IMR-90 (cell line): ENCODE data around the gene CCDC43. TPM values are rescaled to one million over a fixed set of nuclear protein-coding genes. Genes with fewer than 3 reads are reported as not detected.

Experiments used
- ATAC-seq: fragments of 200-7000 bp; cut with Tn5 transposase; 2 replicates; pipeline ENCODE4 v1.9.1; 2020; ENCODE audit warnings: low read depth, mild to moderate bottlenecking, moderate library complexity
- BruUV-seq: library from RNA; stranded (reverse); fragments of 400-500 nt; replicated peaks from 2 replicates; lab custom pipeline; 2021; lab: Mats Ljungman, UMichigan
- CTCF ChIA-PET: fragments of 300-600 bp; formaldehyde crosslinking; extraction: SDS; loops from one replicate; lab custom pipeline; 2021; ENCODE audit warnings: antibody characterized with exemption; lab: Yijun Ruan, JAX
- POLR2A ChIA-PET: fragments of 300-600 bp; sonication (Branson Sonifier 250); formaldehyde crosslinking; loops from one replicate; lab custom pipeline; 2022; ENCODE audit warnings: antibody characterized with exemption; ENCODE audit not compliant: unreplicated experiment; lab: Charles Lee
- DNase-seq: peaks from one replicate; pipeline ENCODE4 v3.0.0; 2013
- H2AFZ ChIP-seq: replicated peaks from 2 replicates; pipeline ENCODE3; 2013; ENCODE audit warnings: low read length, mild to moderate bottlenecking; ENCODE audit not compliant: poor library complexity
- H2AK5ac ChIP-seq: 2 replicates; pipeline ENCODE4 v1.6.1; 2013; ENCODE audit warnings: low read depth, low read length, inconsistent platforms
- H2AK9ac ChIP-seq: replicated peaks from 2 replicates; pipeline ENCODE3; 2013; ENCODE audit warnings: mild to moderate bottlenecking, low read depth, low read length, moderate library complexity; ENCODE audit not compliant: poor library complexity
- H2BK120ac ChIP-seq: 2 replicates; pipeline ENCODE4 v1.6.1; 2013; ENCODE audit warnings: low read depth, low read length, inconsistent platforms
- H2BK15ac ChIP-seq: 3 replicates; pipeline ENCODE4 v1.6.1; 2013; ENCODE audit warnings: low read depth, low read length, inconsistent platforms
- H2BK20ac ChIP-seq: 2 replicates; pipeline ENCODE4 v1.6.1; 2013; ENCODE audit warnings: low read depth, mild to moderate bottlenecking, inconsistent platforms, low read length, moderate library complexity
- H2BK5ac ChIP-seq: 2 replicates; pipeline ENCODE4 v1.6.1; 2013; ENCODE audit warnings: mild to moderate bottlenecking, low read depth, low read length, inconsistent platforms; ENCODE audit not compliant: poor library complexity, severe bottlenecking
- H3K14ac ChIP-seq: replicated peaks from 2 replicates; pipeline ENCODE4 v1.6.1; 2013; ENCODE audit warnings: low read depth, low read length, inconsistent platforms
- H3K18ac ChIP-seq: 2 replicates; pipeline ENCODE4 v1.6.1; 2013; ENCODE audit warnings: low read depth, low read length, control low read depth
- H3K23ac ChIP-seq: 2 replicates; pipeline ENCODE4 v1.6.1; 2013; ENCODE audit warnings: low read depth, low read length, inconsistent platforms
- H3K27ac ChIP-seq: 2 replicates; pipeline ENCODE4 v1.5.1; 2013; ENCODE audit warnings: mild to moderate bottlenecking, control low read depth, low read length; ENCODE audit not compliant: insufficient read depth
- H3K27me3 ChIP-seq: 2 replicates; pipeline ENCODE4 v1.6.1; 2013; ENCODE audit warnings: low read length; ENCODE audit not compliant: control insufficient read depth, insufficient read depth
- H3K36me3 ChIP-seq: 2 replicates; pipeline ENCODE4 v1.6.1; 2013; ENCODE audit warnings: low read length, mixed read lengths; ENCODE audit not compliant: control insufficient read depth, insufficient read depth
- H3K4ac ChIP-seq: 2 replicates; pipeline ENCODE4 v1.6.1; 2013; ENCODE audit warnings: low read depth, low read length, inconsistent platforms
- H3K4me1 ChIP-seq: 2 replicates; pipeline ENCODE4 v1.6.1; 2013; ENCODE audit warnings: low read length, mixed read lengths; ENCODE audit not compliant: control insufficient read depth, insufficient read depth
- H3K4me2 ChIP-seq: 2 replicates; pipeline ENCODE4 v1.6.1; 2013; ENCODE audit warnings: low read depth, mild to moderate bottlenecking, control low read depth, low read length, moderate library complexity
- H3K4me3 ChIP-seq: 2 replicates; pipeline ENCODE4 v1.5.1; 2013; ENCODE audit warnings: low read depth, mild to moderate bottlenecking, control low read depth, low read length, moderate library complexity; ENCODE audit not compliant: insufficient read depth
- H3K56ac ChIP-seq: 2 replicates; pipeline ENCODE4 v1.6.1; 2013; ENCODE audit warnings: low read length, inconsistent platforms; ENCODE audit not compliant: insufficient read depth; ENCODE audit errors: extremely low read depth
- H3K79me1 ChIP-seq, 2 experiments: 2 replicates each; pipeline ENCODE4 v1.6.1; 2013; ENCODE audit warnings: low read length in 2 of 2, inconsistent platforms in 1 of 2, low read depth in 1 of 2
- H3K9ac ChIP-seq: 2 replicates; pipeline ENCODE4 v1.6.1; 2013; ENCODE audit warnings: low read depth, low read length, control low read depth
- H3K9me1 ChIP-seq: 2 replicates; pipeline ENCODE4 v1.6.1; 2013; ENCODE audit warnings: low read length, inconsistent platforms; ENCODE audit not compliant: insufficient read depth
- H3K9me3 ChIP-seq: 2 replicates; pipeline ENCODE4 v1.6.1; 2013; ENCODE audit warnings: low read length; ENCODE audit not compliant: control insufficient read depth, insufficient read depth
- H4K20me1 ChIP-seq: 2 replicates; pipeline ENCODE4 v1.6.1; 2013; ENCODE audit warnings: low read length, inconsistent platforms; ENCODE audit not compliant: insufficient read depth
- H4K5ac ChIP-seq: 2 replicates; pipeline ENCODE4 v1.6.1; 2013; ENCODE audit warnings: mild to moderate bottlenecking, low read depth, low read length, control low read depth
- H4K8ac ChIP-seq, 2 experiments: 2 replicates each; pipeline ENCODE4 v1.6.1; 2013; ENCODE audit warnings: low read depth in 2 of 2, low read length in 2 of 2, control low read depth in 1 of 2, inconsistent platforms in 1 of 2
- H4K91ac ChIP-seq: 2 replicates; pipeline ENCODE4 v1.6.1; 2013; ENCODE audit warnings: low read depth, low read length, inconsistent platforms; ENCODE audit not compliant: insufficient read depth
- BHLHE40 ChIP-seq: fragments of 150-350 bp; IDR thresholded peaks from 2 replicates; pipeline ENCODE4 v1.6.1; 2016; ENCODE audit warnings: mild to moderate bottlenecking, low read depth, low read length
- CEBPB ChIP-seq: IDR thresholded peaks from 2 replicates; pipeline ENCODE4 v1.6.1; 2012; ENCODE audit warnings: low read depth, low read length, improper control_type of control experiment
- CHD1 ChIP-seq: IDR thresholded peaks from 2 replicates; pipeline ENCODE4 v1.6.1; 2012; ENCODE audit warnings: low read depth, low read length, improper control_type of control experiment
- FOS ChIP-seq: fragments of 150-350 bp; IDR thresholded peaks from 2 replicates; pipeline ENCODE4 v1.6.1; 2016; ENCODE audit warnings: low read depth, low read length
- MAFK ChIP-seq: IDR thresholded peaks from 2 replicates; pipeline ENCODE4 v1.6.1; 2012; ENCODE audit warnings: low read depth, low read length, improper control_type of control experiment
- MAZ ChIP-seq: IDR thresholded peaks from 2 replicates; pipeline ENCODE4 v1.6.1; 2012; ENCODE audit warnings: low read depth, mild to moderate bottlenecking, low read length, improper control_type of control experiment, moderate library complexity, borderline replicate concordance
- MXI1 ChIP-seq: IDR thresholded peaks from 2 replicates; pipeline ENCODE4 v1.6.1; 2012; ENCODE audit warnings: low read depth, mild to moderate bottlenecking, low read length, moderate library complexity, borderline replicate concordance
- NFE2L2 ChIP-seq: fragments of 150-350 bp; IDR thresholded peaks from 2 replicates; pipeline ENCODE4 v1.6.1; 2016; ENCODE audit warnings: low read depth, mild to moderate bottlenecking, low read length
- POLR2A ChIP-seq: IDR thresholded peaks from 2 replicates; pipeline ENCODE4 v1.6.1; 2012; ENCODE audit warnings: mild to moderate bottlenecking, low read depth, low read length
- RAD21 ChIP-seq: IDR thresholded peaks from 2 replicates; pipeline ENCODE4 v1.6.1; 2012; ENCODE audit warnings: low read length, improper control_type of control experiment
- RCOR1 ChIP-seq: IDR thresholded peaks from 2 replicates; pipeline ENCODE4 v1.6.1; 2012; ENCODE audit warnings: mild to moderate bottlenecking, low read length, improper control_type of control experiment; ENCODE audit not compliant: insufficient replicate concordance
- RFX5 ChIP-seq: IDR thresholded peaks from 2 replicates; pipeline ENCODE4 v1.8.0; 2012; ENCODE audit warnings: low read depth, mild to moderate bottlenecking, low read length, moderate library complexity
- SMC3 ChIP-seq: fragments of 150-350 bp; IDR thresholded peaks from 2 replicates; pipeline ENCODE4 v1.6.1; 2016; ENCODE audit warnings: low read depth, mild to moderate bottlenecking, antibody characterized with exemption, low read length, moderate library complexity
- USF2 ChIP-seq: fragments of 150-350 bp; IDR thresholded peaks from 2 replicates; pipeline ENCODE4 v1.6.1; 2017; ENCODE audit warnings: mild to moderate bottlenecking, antibody characterized with exemption, low read length, low read depth
- WGBS, 2 experiments: methylation state at CpG; one replicate each; pipeline versions ENCODE4 v1.1.5 to v1.1.7; 2013; ENCODE audit warnings: missing lambda C conversion rate in 2 of 2; ENCODE audit not compliant: insufficient read length in 1 of 2; ENCODE audit errors: extremely low coverage in 2 of 2; 5-methylcytosine and 5-hydroxymethylcytosine counted together
- dilution Hi-C: fragments of 300-500 bp; cut with HindIII; formaldehyde crosslinking; loops from one replicate; pipeline ENCODE4 v1.14.3; 2018; ENCODE audit warnings: low sequenced_read_pairs; ENCODE audit not compliant: unreplicated experiment
- in situ Hi-C: fragments of 300-500 bp; cut with MboI; formaldehyde crosslinking; loops from 3 replicates; pipeline ENCODE4 v1.14.3; 2019; ENCODE audit warnings: low sequenced_read_pairs, inconsistent platforms, mixed read lengths
- intact Hi-C: fragments of 100-400 bp; cut with micrococcal nuclease; formaldehyde crosslinking; loops from 2 replicates; pipeline ENCODE4 v1.10.0; 2022
- polyA plus RNA-seq, 3 experiments: library from polyadenylated mRNA; depleted of rRNA; stranded (reverse); fragments of >200 nt; gene quantifications; 2 replicates each; pipeline ENCODE4 v1.2.3, GENCODE V29; 2012; ENCODE audit warnings: low replicate concordance in 1 of 3
- total RNA-seq: library from RNA; depleted of rRNA; stranded (reverse); fragments of >200 nt; gene quantifications from 2 replicates; pipeline ENCODE4 v1.2.3, GENCODE V29; 2012
- TF ChIP-seq, protein P1 (sequence below): conservative IDR thresholded peaks from 2 replicates; pipeline ENCODE4 v1.5.1; 2012; ENCODE audit warnings: mild to moderate bottlenecking, low read depth, low read length, improper control_type of control experiment
- TF ChIP-seq, protein P2 (sequence below): fragments of 150-350 bp; IDR thresholded peaks from 2 replicates; pipeline ENCODE4 v1.6.1; 2016; ENCODE audit warnings: low read depth, mild to moderate bottlenecking, low read length, moderate library complexity, borderline replicate concordance

The CCDC43 gene
- total and polyA plus RNA-seq, 2 of the 4 experiments (the other 2 are of a cell fraction): 11.3 to 20.8 TPM

- H3K79me1 ChIP-seq: no peaks in the 10 kb centered on the region
- no peak overlapping the region for H4K8ac ChIP-seq
- no peak overlapping the region for H2AK9ac ChIP-seq
- no peak overlapping the region for H3K23ac ChIP-seq
- DNase-seq (no peak), ATAC-seq (no peak)
- no peak overlapping the region for H3K4me3 ChIP-seq
- dilution Hi-C loops: no loop called here
- H2AK5ac ChIP-seq: no peak overlapping the region
- H2BK5ac ChIP-seq: no peak overlapping the region
- no peak overlapping the region for H2AFZ ChIP-seq
- no peak overlapping the region for H3K4ac ChIP-seq
- no peaks in the 10 kb centered on the region for H4K20me1 ChIP-seq
- H3K9me3 ChIP-seq: no peaks in the 10 kb centered on the region
- no peak overlapping the region for H2BK20ac ChIP-seq
- in situ Hi-C loops: loop anchor here (25.0 kb wide), 1 partner anchor 425 kb away; the partner anchor contains the start of gene UBTF
- H3K56ac ChIP-seq: no peak overlapping the region
- H3K27ac ChIP-seq: no peak overlapping the region
- H3K18ac ChIP-seq: no peak overlapping the region
- no peaks in the 10 kb centered on the region for H3K9me1 ChIP-seq
- BruUV-seq: no TSS peak
- no peak overlapping the region for H3K4me2 ChIP-seq
- H4K91ac ChIP-seq: no peak overlapping the region
- no peaks in the 10 kb centered on the region for H3K4me1 ChIP-seq
- POLR2A ChIA-PET: interaction anchor here (0.6 kb wide), 1 partner anchor 75 kb away, joined by 5 read pairs; no protein-coding TSS in a partner anchor
- no peak overlapping the region for H3K14ac ChIP-seq
- TF ChIP-seq FOS (no peak), BHLHE40 (no peak), RFX5 (no peak), USF2 (no peak), MXI1 (no peak), POLR2A (no peak), NFE2L2 (no peak), MAFK (no peak), SMC3 (no peak), RAD21 (no peak), CEBPB (no peak), RCOR1 (no peak), MAZ (no peak), CHD1 (no peak)
- TF ChIP-seq, protein P1, sequence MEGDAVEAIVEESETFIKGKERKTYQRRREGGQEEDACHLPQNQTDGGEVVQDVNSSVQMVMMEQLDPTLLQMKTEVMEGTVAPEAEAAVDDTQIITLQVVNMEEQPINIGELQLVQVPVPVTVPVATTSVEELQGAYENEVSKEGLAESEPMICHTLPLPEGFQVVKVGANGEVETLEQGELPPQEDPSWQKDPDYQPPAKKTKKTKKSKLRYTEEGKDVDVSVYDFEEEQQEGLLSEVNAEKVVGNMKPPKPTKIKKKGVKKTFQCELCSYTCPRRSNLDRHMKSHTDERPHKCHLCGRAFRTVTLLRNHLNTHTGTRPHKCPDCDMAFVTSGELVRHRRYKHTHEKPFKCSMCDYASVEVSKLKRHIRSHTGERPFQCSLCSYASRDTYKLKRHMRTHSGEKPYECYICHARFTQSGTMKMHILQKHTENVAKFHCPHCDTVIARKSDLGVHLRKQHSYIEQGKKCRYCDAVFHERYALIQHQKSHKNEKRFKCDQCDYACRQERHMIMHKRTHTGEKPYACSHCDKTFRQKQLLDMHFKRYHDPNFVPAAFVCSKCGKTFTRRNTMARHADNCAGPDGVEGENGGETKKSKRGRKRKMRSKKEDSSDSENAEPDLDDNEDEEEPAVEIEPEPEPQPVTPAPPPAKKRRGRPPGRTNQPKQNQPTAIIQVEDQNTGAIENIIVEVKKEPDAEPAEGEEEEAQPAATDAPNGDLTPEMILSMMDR: no peak
- TF ChIP-seq, protein P2, sequence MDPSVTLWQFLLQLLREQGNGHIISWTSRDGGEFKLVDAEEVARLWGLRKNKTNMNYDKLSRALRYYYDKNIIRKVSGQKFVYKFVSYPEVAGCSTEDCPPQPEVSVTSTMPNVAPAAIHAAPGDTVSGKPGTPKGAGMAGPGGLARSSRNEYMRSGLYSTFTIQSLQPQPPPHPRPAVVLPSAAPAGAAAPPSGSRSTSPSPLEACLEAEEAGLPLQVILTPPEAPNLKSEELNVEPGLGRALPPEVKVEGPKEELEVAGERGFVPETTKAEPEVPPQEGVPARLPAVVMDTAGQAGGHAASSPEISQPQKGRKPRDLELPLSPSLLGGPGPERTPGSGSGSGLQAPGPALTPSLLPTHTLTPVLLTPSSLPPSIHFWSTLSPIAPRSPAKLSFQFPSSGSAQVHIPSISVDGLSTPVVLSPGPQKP: no peak
- H2BK15ac ChIP-seq: no peak overlapping the region
- intact Hi-C loops: loop anchor here (2.0 to 5.0 kb wide), 2 partner anchors 236 to 415 kb away; no protein-coding TSS in a partner anchor
- WGBS, 2 experiments: no CpG with 5 or more reads among the region's 1 CpG
- H3K27me3 ChIP-seq: peaks cover 4% of the 10 kb centered on the region
- no peak overlapping the region for H2BK120ac ChIP-seq
- no peaks in the 10 kb centered on the region for H3K36me3 ChIP-seq
- CTCF ChIA-PET: interaction anchor here (0.6 to 1.1 kb wide), 2 partner anchors 104 to 260 kb away, joined by 3 to 14 read pairs; no protein-coding TSS in a partner anchor
- no peak overlapping the region for H4K5ac ChIP-seq
- H3K9ac ChIP-seq: no peak overlapping the region
These were observed 52.5 kb downstream of the CCDC43 start for GRCh38 chr17:44637066-44637465.
